Stimulated activated CD4-positive, alpha-beta T cell treated with anti-CD3 and anti-CD28 coated beads, Interleukin-1b, Interleukin-23, amount 100 ng/mL, for 48 hours (primary cell): Measurements from ENCODE around the gene PRKCE.
"Not testable (repeated sequence)": the region's sequence is repeated elsewhere in the genome, so short reads cannot be mapped to it uniquely, and the experiment has no call there.

Experiments used
- DNase-seq: peaks from one replicate; pipeline ENCODE4 v3.0.0-alpha.2; 2020

PRKCE gene

DNA sequence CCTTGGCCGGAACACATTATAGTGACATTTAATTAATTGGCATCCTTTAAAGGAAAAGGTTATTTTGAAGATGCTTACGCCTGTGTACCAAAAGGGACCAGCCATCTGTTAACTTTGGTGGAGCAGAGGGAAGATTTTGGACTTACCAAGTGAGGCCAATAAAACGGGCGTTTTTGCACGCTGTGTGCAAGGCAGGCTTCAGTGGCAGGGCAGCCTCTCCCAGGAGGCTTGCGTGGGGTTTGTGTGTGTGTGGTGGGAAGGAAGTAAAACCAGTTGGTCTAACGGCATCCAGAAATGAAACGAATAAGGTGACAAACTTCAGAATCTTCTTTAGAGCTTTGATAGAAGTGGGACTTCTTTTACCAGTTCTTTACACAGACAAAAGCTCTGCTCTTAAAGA is 191.7 kb downstream of the PRKCE start:
- no peak for DNase-seq

DNA sequence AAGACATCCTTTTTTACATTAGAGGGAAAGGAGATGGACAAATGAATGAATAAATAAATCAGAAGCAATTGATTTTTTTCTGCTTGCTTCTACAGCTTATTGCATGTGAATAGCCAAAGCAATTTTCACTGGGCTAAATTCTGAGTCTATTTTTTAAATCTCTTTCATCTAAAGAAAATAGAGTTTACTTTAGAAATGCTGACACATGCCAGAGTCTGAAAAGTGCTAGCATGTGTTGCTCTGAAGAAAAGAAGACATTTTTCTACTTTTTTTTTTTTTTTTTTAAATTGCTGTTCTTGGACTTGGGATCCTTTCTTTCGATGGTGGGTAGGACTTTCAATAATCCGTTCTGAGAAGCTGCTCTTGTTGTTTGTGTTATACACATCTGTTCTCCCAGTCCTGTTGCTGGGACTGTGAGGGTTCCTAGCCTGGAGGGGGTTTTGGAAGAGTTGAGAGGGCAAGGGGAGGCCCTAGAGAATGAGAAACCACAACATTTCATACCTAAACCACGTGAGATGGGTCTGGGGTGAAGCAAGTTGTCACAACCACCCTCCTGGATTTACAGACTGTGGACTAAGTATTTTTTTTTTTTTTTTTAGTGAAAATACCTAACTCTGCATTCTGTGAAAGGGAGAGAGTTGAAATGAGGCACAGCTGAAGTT is 193.5 kb downstream of the PRKCE start:
- no peak for DNase-seq

DNA sequence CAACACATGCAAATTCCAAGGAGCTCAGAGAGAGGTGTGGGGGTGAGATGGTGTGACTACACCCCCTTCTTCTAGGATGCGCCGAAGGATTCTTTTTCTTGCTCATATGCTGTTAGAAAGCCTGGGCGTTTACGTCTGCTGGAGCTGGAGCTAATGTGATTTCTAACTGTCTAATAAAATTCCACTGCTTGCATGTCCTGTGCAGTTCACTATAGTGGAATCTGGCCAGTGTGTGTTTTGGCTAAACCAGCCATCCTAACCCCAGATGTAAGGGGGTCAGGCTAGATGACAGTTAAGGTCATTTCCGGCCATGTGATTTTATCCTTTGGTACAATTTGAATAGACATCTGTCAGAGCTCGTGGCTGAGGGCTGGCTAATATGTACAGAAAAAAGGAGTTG is 194.1 kb downstream of the PRKCE start:
- DNase-seq: no peak

DNA sequence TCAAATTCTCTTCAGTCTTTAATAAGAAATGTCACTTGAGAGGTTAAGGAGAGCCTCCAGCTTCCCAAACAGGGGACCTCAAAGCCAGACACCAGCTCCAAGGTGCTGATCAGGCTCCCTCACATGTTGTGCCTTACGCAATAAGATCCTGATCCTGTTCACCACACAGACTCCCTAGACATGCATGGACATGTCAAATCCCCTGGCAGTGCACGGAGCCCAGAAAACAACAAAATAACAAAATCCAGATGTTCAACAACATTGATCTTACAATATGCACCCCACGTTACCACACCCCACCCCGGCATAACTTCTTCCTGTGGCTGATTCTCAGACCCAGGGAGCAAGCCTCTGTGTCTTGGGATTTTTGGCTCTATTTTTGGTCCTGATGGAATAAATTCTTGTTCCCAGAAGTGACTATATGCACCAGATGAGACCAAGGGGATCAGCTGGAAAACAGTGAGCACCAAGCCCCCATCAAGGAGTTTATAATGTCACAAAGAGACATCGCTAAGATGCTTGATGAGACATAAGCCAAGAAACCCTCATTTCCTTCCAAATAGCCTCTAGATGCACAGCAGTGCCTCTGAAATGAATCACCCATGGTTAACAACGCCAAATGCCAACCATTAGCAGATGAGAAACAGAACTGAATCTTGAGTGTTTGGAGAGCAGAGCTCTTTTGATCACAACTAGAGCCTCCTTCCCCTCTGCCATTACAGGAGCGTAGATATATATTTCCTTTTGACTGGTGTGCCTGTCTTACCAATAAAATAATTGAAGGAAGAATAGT is 198.2 kb downstream of the PRKCE start:
- no peak for DNase-seq

DNA sequence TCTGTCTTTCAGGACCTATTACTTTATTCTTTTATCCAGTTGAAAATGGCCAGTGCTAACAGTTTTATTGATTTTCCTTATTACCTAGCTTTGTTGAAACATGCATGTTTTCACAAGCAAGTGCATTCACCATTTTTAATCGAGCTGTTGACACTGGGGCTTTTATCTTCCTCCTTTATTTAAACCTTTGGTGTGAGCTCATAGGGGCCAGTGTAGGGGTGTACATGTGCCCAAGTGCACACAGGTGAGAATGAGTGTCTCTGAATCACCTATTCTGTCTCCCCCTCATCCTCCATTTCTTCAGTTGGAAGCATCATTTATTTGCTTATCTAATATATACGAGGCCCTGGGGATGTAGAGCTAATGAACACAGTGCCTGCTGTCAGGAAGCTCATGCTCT is 199.1 kb downstream of the PRKCE start:
- no peak for DNase-seq

DNA sequence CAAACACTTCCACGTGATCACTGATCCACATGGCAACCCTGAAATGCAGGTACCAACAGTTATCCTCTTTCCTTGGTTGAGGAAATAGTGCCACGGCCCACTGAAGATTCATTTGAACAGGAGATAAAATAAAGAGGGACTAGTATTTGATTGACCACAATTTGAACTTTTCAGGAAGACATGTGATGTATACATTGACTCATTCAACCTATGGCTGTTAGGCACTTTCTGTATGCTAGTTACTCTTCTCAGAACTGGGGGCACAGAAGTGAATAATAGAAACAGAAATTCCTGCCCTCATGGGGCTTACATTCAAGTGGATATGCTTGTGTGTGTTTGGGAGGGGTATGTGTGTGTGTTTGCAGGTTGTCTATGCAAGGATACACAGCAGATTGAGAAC is 199.6 kb downstream of the PRKCE start:
- DNase-seq: no peak

DNA sequence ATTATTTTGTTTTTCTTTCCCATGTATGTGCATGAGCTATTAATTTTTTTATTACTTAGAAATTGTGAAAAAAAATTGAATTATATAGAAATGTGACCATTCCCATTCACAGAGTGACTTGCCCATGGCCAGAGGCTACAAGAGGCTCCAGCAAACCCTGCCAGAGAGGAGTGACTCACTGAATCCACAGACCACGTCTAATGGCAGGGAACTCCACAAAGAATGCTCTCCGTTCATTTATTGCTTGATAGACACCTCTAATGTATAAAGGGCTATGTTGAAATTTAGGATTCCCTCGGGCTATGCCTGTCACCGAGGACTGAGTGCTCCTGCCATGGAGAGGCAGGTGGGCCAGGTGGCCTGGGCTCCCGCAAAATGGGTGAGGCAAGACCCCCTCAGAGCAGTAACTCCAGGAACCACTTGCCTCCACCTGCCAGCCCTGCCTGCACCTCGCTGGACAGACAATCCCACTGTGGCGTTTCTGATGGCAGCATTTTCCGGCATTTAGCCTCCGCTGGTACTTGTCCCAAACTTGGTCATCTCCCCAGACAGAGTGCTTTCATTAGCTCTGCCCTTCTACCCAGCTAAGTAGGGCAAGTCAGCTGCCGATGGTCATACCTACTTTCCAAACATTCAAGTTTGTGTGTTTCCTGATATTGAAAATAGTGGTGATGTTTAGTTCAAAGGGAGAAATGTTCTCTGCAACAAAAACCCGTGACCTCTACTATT is 200.3 kb downstream of the PRKCE start:
- DNase-seq: no peak

DNA sequence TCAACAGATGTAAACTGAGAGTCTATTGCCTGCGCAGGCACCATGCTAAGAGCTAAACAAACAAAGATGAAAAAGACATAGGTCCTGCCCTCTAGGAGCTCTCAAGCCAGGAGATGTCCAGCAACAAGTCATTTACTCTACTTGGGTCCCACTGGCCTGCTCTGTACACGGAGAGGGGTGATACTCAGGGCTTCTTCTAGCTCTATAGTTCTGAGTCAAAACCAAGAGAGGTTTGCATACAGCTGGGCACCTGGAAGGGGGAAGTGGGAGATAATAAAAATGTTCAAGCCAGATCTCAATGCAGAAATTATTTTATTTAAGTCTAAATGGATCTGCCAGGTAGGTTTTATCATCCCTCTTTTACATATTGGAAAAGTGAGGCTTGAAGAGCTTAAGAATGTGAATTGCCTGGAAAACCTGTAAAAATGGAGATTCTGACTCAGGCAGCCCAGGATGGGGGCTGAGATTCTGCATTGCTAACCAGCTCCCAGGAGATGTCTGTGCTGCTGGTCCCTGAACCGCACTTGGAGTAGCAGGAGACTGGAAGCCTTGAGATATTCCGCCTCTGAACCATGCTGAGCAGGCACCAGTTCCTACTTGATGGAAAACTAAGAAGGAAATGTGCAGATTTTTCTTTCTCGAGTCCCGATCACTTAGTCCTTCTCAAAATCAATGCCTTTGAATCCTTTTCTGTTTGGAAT is 201.1 kb downstream of the PRKCE start:
- no peak for DNase-seq

DNA sequence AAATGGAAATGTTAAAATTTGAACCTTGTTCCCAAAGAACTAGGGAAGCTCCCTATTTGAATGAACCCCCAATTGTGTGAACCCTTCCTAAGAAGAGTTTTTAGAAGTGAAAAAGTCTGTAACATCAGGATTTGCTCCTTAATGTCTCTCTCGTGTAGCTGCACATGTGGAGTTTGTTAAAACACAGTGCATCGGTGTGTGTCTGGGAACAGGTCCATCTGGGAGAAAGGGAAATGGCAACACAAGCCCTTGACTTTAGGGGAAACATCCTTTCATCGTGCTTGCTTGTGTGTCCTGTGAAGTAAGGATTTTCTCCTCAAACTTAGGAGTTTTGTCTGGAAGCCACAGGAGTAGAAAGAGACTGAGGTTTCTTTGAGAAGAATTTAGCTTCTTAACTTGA is 203.9 kb downstream of the PRKCE start:
- DNase-seq: no peak

DNA sequence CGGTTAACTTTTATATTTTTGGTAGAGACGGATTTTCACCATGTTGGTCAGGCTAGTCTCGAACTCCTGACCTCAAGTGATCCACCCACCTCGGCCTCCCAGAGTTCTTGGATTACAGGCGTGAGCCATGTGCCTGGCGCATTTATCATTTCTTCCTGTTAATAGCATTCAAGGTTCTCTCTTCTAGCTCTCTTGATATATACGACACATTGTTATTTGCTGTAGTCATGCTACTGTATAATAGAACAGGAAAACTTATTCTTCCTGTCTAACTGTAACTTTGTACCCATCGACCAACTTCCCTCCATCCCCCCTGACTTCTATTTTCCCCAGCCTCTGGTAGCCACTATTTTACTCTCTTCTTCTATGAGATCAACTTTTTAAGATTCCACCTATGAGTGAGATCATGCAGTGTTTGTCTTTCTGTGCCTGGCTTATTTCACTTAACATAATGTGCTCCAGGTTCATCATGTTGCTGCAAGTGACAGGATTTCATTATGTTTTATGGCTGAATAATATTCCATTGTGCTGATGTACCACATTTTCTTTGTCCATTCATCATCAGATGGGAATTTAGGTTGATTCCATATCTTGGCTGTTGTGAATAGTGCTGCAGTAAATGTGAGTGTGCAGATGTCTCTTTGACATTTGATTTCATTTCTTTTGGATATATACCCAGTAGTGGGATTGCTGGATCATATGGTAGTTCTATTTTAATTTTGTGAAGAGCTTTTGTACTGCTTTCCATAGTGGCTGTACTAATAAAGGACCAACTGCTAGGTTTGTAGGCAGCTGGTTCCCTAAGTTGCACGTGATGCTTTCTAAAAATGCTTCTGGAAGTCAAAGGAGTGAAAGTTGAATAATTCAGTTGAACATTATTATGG is 205.2 kb downstream of the PRKCE start:
- DNase-seq: no peak

DNA sequence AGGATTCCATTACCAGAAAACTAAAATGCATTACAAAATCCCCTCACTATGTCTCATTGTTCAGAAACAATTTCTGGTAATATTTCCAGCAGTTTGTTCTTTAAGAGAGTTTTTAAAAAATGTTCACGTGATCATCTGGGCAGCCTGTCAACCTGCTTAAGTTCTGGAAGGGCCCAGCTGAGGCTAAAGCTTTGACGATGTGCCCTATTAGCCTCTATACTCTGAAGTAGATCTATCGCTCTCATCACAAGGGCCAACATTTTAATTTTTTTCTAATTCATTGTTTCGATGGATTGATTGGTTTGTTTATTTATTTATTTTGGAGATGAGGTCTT is 205.8 kb downstream of the PRKCE start:
- no peak for DNase-seq

DNA sequence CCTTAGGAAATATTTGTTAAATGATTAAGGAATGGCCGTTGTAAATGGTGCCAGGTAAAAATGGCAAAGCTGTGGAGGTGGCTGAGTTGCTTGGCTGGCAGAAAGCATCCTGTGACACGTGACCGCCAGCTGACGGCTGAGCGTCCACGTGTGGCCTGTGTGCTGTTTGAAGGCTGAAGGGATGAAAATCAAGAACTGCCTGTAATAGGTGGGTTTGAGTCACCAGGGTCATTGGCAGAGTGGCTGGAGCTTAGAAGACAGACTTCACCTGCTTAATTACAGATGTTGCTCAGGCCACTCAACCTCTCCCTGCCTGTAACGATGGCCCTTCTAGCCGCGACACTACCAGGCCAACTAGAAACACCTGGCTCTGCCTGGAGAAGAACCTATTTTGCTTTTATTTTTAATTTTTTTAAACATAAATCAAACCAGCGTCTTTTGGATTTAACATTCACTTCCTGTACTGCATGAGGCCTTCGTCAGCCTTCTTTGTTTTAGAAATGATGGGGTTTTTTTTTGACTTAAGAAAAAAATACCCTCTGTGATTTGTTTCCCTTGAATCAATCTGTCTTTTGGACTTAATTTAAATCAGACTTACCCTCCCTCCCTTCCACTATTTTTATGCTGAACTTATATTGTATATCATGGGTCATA is 206.5 kb downstream of the PRKCE start:
- no peak for DNase-seq

DNA sequence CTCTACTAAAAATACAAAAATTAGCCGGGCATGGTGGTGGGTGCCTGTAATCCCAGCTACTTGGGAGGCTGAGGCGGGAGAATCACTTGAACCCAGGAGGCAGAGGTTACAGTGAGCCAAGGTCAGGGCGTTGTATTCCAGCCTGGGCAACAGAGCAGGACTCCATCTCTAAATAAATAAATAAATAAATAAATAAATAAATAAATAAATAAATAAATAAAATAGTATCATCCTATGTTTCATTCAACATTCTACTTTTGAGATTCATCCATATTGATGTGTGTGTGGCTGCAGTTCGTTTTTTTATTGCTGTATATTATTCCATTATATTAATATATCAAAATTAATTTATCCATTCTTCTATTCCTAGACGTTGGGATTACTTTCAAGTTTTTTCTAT is 207.4 kb downstream of the PRKCE start:
- not testable (repeated sequence) for DNase-seq

DNA sequence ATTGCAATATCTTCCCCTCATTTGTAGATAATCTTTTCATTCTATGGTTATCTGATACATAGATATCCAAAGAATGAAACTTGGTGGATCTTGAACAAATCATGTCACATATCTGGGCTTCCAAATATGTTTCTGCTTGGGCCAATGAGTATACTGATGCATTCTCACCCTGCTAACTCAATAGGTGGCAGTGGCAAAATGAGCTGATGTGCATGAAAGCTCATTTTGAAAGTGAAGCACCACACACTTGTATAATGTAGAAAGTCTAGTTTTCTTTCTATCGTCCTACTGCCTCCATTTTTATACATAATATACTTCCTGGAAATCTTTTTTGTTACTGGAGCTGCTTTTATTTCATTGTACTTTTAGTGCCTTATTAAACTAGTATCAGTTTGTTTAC is 208.2 kb downstream of the PRKCE start:
- no peak for DNase-seq

DNA sequence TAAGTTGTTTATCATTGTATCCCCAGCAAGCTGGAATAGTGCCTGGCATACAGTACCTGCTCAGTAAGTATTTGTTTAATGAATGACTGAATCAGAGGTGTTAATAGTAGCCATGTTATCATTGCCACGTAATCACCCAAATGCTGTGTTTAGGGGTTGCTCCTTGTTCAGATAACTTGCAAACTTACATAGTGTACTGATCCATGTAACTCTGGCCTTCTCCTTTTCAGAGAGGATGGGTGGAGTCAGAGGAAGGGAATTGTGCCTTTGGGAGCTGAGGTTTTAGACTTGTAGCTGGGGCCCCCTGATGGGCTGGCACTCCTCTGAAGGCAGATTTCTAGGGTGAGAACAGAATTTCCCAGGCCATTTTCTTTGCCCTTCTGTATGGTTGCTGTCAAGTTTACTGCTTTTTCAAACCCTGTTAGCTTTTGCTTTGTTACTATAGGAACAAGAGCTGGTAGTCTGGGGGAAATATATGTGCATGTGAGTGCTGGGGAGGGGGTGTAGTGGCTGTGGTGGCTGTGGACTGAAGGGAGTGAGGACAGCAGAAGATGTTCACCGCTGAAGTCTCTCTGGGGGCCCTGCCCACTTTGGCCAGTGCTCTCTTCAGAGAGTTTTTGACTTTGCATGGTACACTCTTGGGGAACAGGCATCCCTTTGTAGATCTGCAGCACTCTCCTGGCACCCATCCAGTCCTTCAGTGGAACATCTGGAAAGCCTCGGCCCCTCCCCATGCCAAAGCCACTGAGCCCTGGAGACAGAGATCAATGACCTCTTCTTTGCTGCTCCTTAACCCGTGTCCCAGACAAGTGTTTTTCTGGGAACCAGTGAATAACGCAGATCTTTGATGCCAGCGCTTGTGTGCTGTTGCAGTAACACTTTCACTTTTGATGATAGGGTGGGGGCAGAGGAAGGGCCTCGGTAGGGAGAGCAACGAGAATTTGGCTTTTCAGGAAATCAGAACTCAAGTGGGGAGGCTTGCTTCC is 209.0 kb downstream of the PRKCE start:
- no peak for DNase-seq

DNA sequence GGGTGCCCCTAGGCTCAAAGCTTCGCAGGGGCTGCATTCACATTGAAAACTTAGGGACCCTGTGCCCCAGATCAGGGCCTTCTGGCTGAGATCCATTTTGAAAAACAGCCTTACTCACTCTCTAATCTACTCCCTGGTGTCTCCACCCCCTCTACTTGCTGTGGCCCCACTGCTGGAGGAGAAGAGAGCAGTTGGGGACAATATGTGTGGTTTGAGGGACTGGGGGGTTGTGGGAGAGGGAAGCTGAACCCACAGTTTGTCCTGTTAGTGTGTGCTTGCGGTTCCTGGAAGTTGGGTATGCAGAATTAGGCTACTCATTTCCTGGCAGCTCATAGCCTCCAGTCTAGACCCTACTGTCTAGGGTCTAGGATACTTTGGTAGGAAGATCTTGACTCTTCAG is 211.4 kb downstream of the PRKCE start:
- no peak for DNase-seq

DNA sequence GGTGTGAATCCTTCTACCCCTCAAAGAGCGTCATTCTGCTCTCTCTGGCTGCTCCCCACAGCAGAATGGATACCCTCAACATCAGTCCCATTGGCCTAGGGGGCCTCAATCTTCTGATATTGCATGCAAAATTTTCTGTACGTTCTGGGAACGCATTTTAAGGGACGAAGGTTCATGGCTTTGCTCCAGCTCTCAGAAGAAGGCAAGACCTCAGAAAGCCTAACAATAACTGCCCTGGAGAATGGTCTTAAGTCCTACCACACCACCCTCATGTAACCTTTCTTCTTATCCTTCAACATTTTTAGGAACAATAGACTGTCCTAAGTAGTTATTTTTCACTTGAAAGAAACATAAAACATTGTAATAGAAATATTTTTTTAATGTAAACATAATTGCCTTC is 212.6 kb downstream of the PRKCE start:
- DNase-seq: no peak

DNA sequence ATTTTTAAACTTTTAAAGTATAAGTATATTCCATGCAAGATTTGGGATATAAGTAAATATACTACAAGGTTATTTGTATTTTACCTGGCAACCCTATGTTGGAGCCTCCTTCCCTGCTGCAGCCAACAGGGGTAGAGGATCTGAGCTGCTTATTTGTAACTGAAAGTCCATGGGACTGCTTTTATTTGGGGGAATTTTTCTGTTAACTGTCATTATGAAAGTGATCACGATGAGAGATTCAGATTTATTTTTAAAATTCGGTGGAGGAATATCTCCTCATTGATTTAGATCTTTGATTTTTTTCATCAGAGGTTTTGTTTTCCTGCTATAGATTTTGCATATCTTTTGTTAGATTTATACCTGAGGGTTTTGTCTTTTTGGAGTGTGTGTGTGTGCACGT is 215.9 kb downstream of the PRKCE start:
- no peak for DNase-seq

DNA sequence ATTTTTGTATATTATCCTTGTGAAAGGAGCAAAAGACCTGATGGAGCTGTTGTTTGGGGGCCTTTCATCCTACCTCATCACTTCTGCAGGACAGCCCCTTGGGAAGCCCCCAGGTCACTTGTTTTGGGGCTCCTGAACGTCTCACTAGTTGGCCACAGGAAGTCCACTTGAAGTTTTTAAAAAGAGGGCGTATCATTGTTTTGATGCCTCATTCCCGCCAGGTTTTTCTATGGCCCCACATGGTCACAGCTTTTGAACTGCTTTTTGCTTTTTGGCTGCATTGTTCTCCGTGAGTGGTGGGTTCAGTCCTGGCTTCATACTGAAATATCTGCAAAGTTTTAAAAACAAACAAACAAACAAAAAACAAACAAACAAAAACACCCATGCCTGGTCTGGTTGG is 216.3 kb downstream of the PRKCE start:
- DNase-seq: no peak

DNA sequence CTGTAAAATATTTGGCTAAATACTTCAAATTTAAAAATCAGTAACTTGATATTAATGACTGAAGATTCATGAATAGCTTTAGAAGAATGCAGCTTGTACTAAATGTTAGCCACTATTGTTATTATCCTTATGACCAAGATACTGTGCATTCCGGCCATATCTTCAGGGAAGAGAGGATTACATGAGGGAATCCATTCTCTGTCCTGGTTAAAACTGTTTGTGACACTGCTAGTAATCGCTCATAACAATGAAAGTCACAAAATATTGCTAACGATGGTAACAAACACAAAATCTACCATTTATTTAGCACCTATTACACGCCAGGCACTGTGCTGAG is 217.7 kb downstream of the PRKCE start:
- DNase-seq: no peak

DNA sequence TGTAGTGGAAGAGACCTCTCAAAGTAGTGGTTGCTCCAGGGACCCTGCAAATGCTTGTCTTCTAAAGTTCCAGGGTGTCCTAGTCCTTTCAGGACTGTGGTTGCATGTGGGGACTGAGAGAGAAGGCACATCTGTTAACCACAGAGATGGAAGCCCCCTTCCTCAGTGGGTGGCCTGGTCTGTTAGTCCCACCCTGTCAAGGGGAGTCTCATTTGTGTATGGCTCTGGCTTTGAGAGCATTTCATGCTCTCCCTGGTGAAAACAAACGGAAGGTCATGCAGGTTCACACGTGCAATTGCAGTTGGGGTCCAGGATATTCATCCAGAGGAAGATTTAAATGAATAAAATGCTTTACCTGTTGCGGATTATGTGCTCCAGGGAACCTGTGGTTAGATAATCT is 219.6 kb downstream of the PRKCE start:
- DNase-seq: no peak
